Measurements from ENCODE around the gene PPFIA2.

- TF ChIP-seq CTCF (IDR thresholded peaks at IDR 0.05) (no peak), ZFX (IDR thresholded peaks at IDR 0.05; ENCODE audit: borderline replicate concordance) (no peak)
These were observed 132.7 kb downstream of the PPFIA2 start for GRCh38 chr12:81626406-81626805.
